CD14-positive monocyte (primary cell): ENCODE measurements around the gene GLIPR1L1. TPM values are rescaled to one million over a fixed set of nuclear protein-coding genes. Genes with fewer than 3 reads are reported as not detected.

ENCODE experiments used
- DNase-seq, 3 donors: peaks; one replicate each; pipeline ENCODE4 v3.0.0-alpha.2; 2011 to 2022
- H2AFZ ChIP-seq: 2 replicates; pipeline ENCODE4 v1.6.0; 2012; ENCODE audit warnings: mild to moderate bottlenecking, low read depth, low read length, inconsistent platforms; ENCODE audit not compliant: insufficient read depth, poor library complexity, severe bottlenecking
- H3K27ac ChIP-seq, 2 donors: 1 replicate in 1 of 2; 2 replicates in 1 of 2; pipeline ENCODE4 v1.5.1; 2012 to 2013; ENCODE audit warnings: low read length in 2 of 2, control low read depth in 1 of 2, inconsistent platforms in 1 of 2, low read depth in 1 of 2, mild to moderate bottlenecking in 1 of 2
- H3K27me3 ChIP-seq, 2 donors: one replicate each; pipeline versions ENCODE4 v1.6.0 to v1.6.1; 2011 to 2013; ENCODE audit warnings: low read length in 2 of 2; ENCODE audit not compliant: control insufficient read depth in 2 of 2, insufficient read depth in 2 of 2
- H3K36me3 ChIP-seq, 2 donors: replicated peaks in 1 of 2; 1 replicate in 1 of 2; 2 replicates in 1 of 2; pipeline versions ENCODE4 v1.5.1 to v1.6.1; 2012 to 2013; ENCODE audit warnings: low read length in 2 of 2, control low read depth in 1 of 2, inconsistent platforms in 1 of 2, mild to moderate bottlenecking in 1 of 2; ENCODE audit not compliant: insufficient read depth in 2 of 2, control insufficient read depth in 1 of 2
- H3K4me1 ChIP-seq, 2 donors: 1 replicate in 1 of 2; 2 replicates in 1 of 2; pipeline versions ENCODE4 v1.5.1 to v1.6.1; 2012 to 2013; ENCODE audit warnings: low read length in 2 of 2, control low read depth in 1 of 2, inconsistent platforms in 1 of 2, mild to moderate bottlenecking in 1 of 2, moderate library complexity in 1 of 2; ENCODE audit not compliant: insufficient read depth in 2 of 2, control insufficient read depth in 1 of 2
- H3K4me2 ChIP-seq: replicated peaks from 2 replicates; pipeline ENCODE3; 2012; ENCODE audit warnings: low read length, moderate library complexity, mild to moderate bottlenecking; ENCODE audit not compliant: poor library complexity, severe bottlenecking; ENCODE audit errors: extremely low read depth
- H3K4me3 ChIP-seq, 3 experiments: fragments of 200-600 bp in 1 of 3; sonication (generic) in 1 of 3; replicated peaks in 1 of 3; 1 replicate in 2 of 3; 2 replicates in 1 of 3; pipeline ENCODE4 v1.5.1; 2011 to 2013; ENCODE audit warnings: low read length in 3 of 3, mild to moderate bottlenecking in 3 of 3, control low read depth in 2 of 3, low read depth in 2 of 3, inconsistent platforms in 1 of 3, moderate library complexity in 1 of 3
- H3K79me2 ChIP-seq: 2 replicates; pipeline ENCODE4 v1.6.0; 2012; ENCODE audit warnings: mild to moderate bottlenecking, control low read depth, inconsistent platforms, low read length, moderate library complexity; ENCODE audit not compliant: insufficient read depth
- H3K9ac ChIP-seq: 2 replicates; pipeline ENCODE4 v1.6.0; 2017; ENCODE audit warnings: low read length, mild to moderate bottlenecking; ENCODE audit not compliant: insufficient read depth, poor library complexity, severe bottlenecking
- H3K9me3 ChIP-seq, 2 donors: replicated peaks in 1 of 2; 1 replicate in 1 of 2; 2 replicates in 1 of 2; pipeline versions ENCODE4 v1.5.1 to v1.6.1; 2012 to 2013; ENCODE audit warnings: low read length in 2 of 2, control low read depth in 1 of 2; ENCODE audit not compliant: control insufficient read depth in 1 of 2, insufficient read depth in 1 of 2
- H4K20me1 ChIP-seq: 2 replicates; pipeline ENCODE4 v1.6.0; 2012; ENCODE audit warnings: mild to moderate bottlenecking, low read length, control low read depth, moderate library complexity; ENCODE audit not compliant: insufficient read depth
- H3K27ac Mint-ChIP-seq, 7 donors: one replicate each; pipeline ENCODE4 v1.8.0; 2020; ENCODE audit warnings: mild to moderate bottlenecking in 7 of 7, mixed read lengths in 7 of 7, moderate library complexity in 6 of 7, inconsistent platforms in 2 of 7
- H3K27me3 Mint-ChIP-seq, 3 donors: one replicate each; pipeline ENCODE4 v1.8.0; 2021 to 2022; ENCODE audit warnings: low read depth in 3 of 3, mild to moderate bottlenecking in 3 of 3, mixed read lengths in 3 of 3, moderate library complexity in 3 of 3, inconsistent platforms in 1 of 3
- H3K36me3 Mint-ChIP-seq, 2 donors: one replicate each; pipeline ENCODE4 v1.8.0; 2020; ENCODE audit warnings: mixed read lengths in 2 of 2, inconsistent platforms in 1 of 2, mild to moderate bottlenecking in 1 of 2
- H3K4me1 Mint-ChIP-seq: one replicate; pipeline ENCODE4 v1.8.0; 2020; ENCODE audit warnings: mild to moderate bottlenecking, mixed read lengths
- H3K4me3 Mint-ChIP-seq, 2 donors: one replicate each; pipeline ENCODE4 v1.8.0; 2020; ENCODE audit warnings: mild to moderate bottlenecking in 2 of 2, mixed read lengths in 2 of 2, moderate library complexity in 1 of 2
- H3K9me3 Mint-ChIP-seq, 7 donors: one replicate each; pipeline ENCODE4 v1.8.0; 2020 to 2022; ENCODE audit warnings: mixed read lengths in 7 of 7, mild to moderate bottlenecking in 6 of 7, moderate library complexity in 6 of 7, inconsistent platforms in 2 of 7
- CTCF ChIP-seq: fragments of 200-600 bp; IDR thresholded peaks from one replicate; pipeline ENCODE4 v1.8.0; 2022; ENCODE audit warnings: antibody characterized with exemption, mild to moderate bottlenecking
- WGBS: methylation state at CpG from one replicate; pipeline ENCODE4 v1.1.5; 2013; ENCODE audit warnings: missing lambda C conversion rate; ENCODE audit not compliant: insufficient coverage; 5-methylcytosine and 5-hydroxymethylcytosine counted together
- intact Hi-C, 2 donors: fragments of 100-400 bp; cut with micrococcal nuclease; formaldehyde crosslinking; loops; one replicate each; pipeline versions ENCODE4 v1.15.0 to v1.15.1; 2023
- polyA plus RNA-seq, 3 donors: library from polyadenylated mRNA; depleted of rRNA in 1 of 3; unstranded in 2 of 3; stranded (reverse) in 1 of 3; fragments of 300-500 nt in 2 of 3; fragments of >200 nt in 1 of 3; fragmentation: Illumina TruSeq in 2 of 3; gene quantifications; 1 replicate in 2 of 3; 2 replicates in 1 of 3; pipeline ENCODE4 v1.2.3, GENCODE V29; 2012 to 2021

GLIPR1L1 gene
- polyA plus RNA-seq, 3 donors = not detected

GRCh38 chr12:75294336-75294735, 40.1 kb upstream of the GLIPR1L1 start:
- DNase-seq = no peak
- Histone ChIP-seq H3K79me2 (no peaks in the 10 kb centered on the region), H3K27me3 (no peaks in the 10 kb centered on the region), H2AFZ (no peak overlapping the region), H3K27ac (no peak overlapping the region), H3K9ac (no peak overlapping the region), H3K9me3 (no peaks in the 10 kb centered on the region), H3K36me3 (no peaks in the 10 kb centered on the region), H4K20me1 (no peaks in the 10 kb centered on the region), H3K4me2 (no peak overlapping the region), H3K4me3 (no peak overlapping the region), H3K4me1 (no peaks in the 10 kb centered on the region)
- Mint-ChIP-seq H3K36me3 (no peaks in the 10 kb centered on the region), H3K9me3 (no peaks in the 10 kb centered on the region), H3K27me3 (peaks cover 0 to 1% (median 0%) of the 10 kb centered on the region in 3 donors), H3K4me3 (no peak overlapping the region), H3K4me1 (no peaks in the 10 kb centered on the region), H3K27ac (no peak overlapping the region)
- no peak for TF ChIP-seq CTCF
- no CpG with 5 or more reads among the region's 3 CpGs for WGBS
- intact Hi-C loops = no loop called here

GRCh38 chr12:75294797-75295196, 39.7 kb upstream of the GLIPR1L1 start:
- Mint-ChIP-seq H3K27me3 (peaks cover 0 to 1% (median 0%) of the 10 kb centered on the region in 3 donors), H3K9me3 (no peaks in the 10 kb centered on the region), H3K36me3 (no peaks in the 10 kb centered on the region), H3K27ac (no peak overlapping the region), H3K4me1 (no peaks in the 10 kb centered on the region), H3K4me3 (no peak overlapping the region)
- H3K9ac ChIP-seq = no peak overlapping the region
- no peak for DNase-seq
- no peaks in the 10 kb centered on the region for H3K79me2 ChIP-seq
- H3K4me3 ChIP-seq = no peak overlapping the region
- no peak overlapping the region for H2AFZ ChIP-seq
- no peaks in the 10 kb centered on the region for H3K4me1 ChIP-seq
- TF ChIP-seq CTCF = no peak
- no peaks in the 10 kb centered on the region for H3K9me3 ChIP-seq
- intact Hi-C loops = no loop called here
- H3K27ac ChIP-seq = no peak overlapping the region
- no peaks in the 10 kb centered on the region for H3K36me3 ChIP-seq
- H3K4me2 ChIP-seq = no peak overlapping the region
- no CpG with 5 or more reads among the region's 3 CpGs for WGBS
- H4K20me1 ChIP-seq = no peaks in the 10 kb centered on the region
- H3K27me3 ChIP-seq = no peaks in the 10 kb centered on the region
